NCI-H345 treated with DMSO at 0.1 percent for 48 hours (cell line): ENCODE data around the gene ODAPH.
"Not testable (repeated sequence)": the region's sequence is repeated elsewhere in the genome, so short reads cannot be mapped to it uniquely, and the experiment has no call there.

Experiments
- DNase-seq: peaks from one replicate; lab custom pipeline; 2025; ENCODE audit not compliant: unreplicated experiment; lab: John Stamatoyannopoulos, UW

The ODAPH gene, protein sequence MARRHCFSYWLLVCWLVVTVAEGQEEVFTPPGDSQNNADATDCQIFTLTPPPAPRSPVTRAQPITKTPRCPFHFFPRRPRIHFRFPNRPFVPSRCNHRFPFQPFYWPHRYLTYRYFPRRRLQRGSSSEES

GRCh38 chr4:75555294-75556164, at the start of gene ODAPH:
ODAPH (plus strand) TSS chr4:75556066; CDS start chr4:75556083, 17 bp downstream.
- DNase-seq = no peak

DNA sequence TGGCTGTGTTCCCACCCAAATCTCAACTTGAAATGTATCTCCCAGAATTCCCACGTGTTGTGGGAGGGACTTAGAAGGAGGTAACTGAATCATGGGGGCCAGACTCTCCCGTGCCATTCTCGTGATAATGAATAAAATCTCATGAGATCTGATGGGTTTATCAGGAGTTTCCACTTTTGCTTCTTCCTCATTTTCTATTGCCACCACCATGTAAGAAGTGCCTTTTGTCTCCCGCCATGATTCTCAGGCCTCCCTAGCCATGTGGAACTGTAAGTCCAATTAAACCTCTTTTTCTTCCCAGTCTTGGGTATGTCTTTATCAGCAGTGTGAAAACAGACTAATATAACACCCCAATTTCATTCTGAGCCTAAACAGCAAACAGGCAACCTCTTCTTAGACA, 46.3 kb upstream of the ODAPH start:
- DNase-seq = not testable (repeated sequence)

DNA sequence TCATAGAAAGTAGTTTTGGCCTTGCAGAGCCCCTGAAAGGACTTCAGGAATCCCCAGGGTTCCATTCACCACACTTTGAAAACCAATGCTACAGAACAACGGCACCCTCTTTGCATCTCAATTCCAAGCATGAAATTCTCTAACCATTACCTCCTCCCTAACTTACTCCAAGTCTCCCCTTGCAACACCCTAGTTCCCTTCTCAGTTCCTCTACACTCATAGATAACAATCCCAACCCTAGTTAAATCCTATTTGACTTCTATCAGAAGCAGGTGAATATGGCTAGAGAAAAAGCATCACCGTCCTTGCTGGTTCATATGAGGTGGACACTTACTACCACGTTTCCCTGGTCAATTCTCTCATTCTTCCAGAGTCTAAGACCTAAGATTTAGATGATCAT, 44.0 kb upstream of the ODAPH start:
- DNase-seq = no peak

- no peak for DNase-seq
Observed at GRCh38 chr4:75512386-75513211, 43.3 kb upstream of the ODAPH start.

- DNase-seq = no peak
Observed at GRCh38 chr4:75513526-75514130, 42.2 kb upstream of the ODAPH start.

GRCh38 chr4:75514131-75514948, 41.5 kb upstream of the ODAPH start, which contains the start of the genes RCHY1 and THAP6:
RCHY1 (minus strand) TSS chr4:75514403; CDS start chr4:75514286, 117 bp downstream.
THAP6 (plus strand) TSS chr4:75514473; CDS start chr4:75515453, 980 bp downstream.
- peak; percentile 92 for DNase-seq

DNA sequence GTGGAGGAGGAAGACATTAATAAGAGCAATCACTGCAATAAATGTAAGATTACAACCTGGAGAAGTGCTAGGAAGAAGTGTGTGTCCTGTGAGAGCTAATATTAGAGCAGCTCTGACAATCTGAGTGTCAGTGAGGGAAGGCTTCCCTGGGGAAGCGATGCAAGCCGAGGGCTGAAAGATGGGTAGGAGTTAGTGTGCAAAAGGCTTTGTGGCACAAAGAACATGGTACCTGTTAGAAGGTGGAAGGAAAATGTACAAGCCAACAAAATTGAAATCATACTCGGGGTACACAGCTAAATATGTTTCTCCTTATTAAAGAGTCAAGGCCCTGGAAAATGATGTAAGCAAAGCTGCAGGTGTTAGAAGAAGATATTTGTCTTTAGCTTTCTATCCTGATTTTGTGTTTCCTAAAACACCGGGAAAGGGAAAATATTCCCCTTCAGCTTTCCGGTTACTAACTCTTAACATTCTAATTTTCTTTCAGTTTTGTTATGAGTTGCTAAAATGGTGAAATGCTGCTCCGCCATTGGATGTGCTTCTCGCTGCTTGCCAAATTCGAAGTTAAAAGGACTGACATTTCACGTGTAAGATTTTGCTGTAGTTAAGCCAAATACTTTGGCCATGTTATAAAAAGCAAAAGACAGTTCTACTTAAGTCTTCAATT, 40.8 kb upstream of the ODAPH start:
- DNase-seq = no peak

DNA sequence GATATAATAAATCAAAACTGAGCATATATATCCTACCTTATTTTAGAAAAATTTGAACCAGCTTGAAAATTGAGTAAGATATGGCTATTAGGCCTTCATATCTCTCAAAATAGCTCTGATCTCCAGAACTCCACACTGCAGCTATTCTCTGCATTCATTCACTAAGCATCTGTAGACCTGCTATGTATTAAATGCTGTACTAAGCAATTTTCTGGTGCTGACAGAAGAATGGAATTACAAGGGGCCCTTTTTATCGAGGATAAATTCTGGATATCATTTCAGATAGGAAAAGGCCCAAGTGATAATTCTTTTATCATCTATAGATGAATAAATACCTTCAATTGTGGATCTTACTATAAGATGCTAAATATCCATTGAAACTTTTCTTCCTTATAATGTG, 39.7 kb upstream of the ODAPH start:
- DNase-seq = no peak

DNA sequence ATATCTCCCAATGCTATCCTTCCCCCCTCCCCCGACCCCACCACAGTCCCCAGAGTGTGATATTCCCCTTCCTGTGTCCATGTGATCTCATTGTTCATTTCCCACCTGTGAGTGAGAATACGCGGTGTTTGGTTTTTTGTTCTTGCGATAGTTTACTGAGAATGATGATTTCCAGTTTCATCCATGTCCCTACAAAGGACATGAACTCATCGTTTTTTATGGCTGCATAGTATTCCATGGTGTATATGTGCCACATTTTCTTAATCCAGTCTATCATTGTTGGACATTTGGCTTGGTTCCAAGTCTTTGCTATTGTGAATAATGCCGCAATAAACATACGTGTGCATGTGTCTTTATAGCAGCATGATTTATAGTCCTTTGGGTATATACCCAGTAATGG, 36.4 kb upstream of the ODAPH start:
- DNase-seq = not testable (repeated sequence)

- no peak for DNase-seq
Observed at GRCh38 chr4:75525086-75525485, 30.8 kb upstream of the ODAPH start.

DNA sequence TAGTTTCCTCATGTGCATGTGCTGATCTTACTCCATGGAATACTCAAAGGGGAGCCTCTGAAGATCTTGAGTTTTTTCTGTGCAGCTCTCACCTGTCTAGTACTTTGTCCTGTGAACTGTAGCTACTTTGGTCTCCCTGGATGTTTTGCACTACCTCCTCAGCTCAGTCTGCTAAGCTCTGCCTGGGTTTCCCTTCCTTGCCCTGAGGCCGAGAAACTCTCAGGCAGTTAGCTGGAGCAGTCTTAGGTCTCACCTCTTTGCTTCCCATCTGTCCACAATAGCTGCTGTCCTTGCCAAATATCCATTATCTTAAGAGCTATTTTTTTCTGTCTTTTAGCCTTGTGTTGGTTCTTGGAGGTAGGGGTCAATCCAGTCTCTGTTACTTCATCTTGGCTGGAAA, 30.0 kb upstream of the ODAPH start:
- DNase-seq = no peak

DNA sequence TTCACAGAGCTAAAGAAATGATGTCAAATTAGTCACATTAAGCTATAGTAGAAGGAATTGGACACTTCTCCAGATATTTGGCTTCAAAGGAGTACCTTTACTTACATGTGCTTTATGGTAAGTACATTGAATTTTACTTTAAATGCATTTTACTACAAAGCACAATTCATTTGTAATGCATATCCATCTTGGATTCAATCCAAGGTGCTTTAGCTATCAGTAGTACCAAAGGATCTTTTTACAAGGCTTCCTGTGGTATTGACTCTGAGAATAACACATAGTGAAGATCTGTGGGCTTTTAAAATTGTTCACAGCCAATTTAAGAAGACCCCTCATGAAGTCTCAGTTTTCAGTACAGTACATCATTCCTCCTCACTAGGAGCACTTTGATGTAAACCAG, 28.4 kb upstream of the ODAPH start:
- no peak for DNase-seq

GRCh38 chr4:75530556-75531322, 25.1 kb upstream of the ODAPH start:
- DNase-seq = no peak

DNA sequence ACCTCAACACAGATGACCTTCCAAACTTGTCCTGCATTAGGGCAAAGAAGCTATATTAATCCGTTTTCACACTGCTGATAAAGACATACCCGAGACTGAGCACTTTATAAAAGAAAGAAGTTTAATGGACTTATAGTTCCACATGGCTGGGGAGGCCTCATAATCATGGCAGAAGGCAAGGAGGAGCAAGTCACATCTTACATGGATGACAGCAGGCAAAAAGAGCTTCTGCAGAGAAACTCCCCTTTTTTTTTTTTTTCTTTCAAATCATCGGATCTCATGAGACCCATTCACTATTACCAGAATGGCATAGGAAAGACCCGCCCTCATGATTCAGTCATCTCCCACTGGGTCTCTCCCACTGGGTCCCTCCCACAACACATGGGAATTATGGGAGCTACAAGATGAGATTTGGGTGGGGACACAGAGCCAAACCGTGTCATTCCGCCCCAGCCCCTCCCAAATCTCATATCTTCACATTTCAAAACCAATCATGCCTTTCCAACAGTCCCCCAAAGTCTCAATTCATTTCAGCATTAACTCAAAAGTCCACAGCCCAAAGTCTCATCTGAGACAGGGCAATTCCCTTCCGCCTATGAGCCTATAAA, 24.2 kb upstream of the ODAPH start:
- DNase-seq = not testable (repeated sequence)

DNA sequence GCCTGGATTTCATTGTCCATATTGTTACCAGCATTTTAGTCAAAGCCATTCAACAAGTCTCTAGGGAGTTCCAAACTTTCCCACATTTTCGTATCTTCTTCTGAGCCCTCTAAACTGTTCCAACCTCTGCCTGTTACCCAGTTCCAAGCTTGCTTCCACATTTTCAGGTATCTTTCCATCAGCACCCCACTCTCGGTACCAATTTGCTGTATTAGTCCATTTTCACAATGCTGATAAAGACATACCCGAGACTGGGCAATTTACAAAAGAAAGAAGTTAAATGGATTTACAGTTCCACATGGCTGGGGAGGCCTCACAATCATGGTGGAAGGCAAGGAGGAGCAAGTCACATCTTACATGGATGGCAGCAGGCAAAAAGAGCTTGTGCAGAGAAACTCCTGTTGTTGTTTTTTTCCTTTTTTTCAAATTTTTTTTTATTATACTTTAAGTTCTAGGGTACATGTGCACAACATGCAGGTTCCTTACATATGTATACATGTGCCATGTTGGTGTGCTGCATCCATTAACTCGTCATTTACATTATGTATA, 22.5 kb upstream of the ODAPH start:
- not testable (repeated sequence) for DNase-seq

DNA sequence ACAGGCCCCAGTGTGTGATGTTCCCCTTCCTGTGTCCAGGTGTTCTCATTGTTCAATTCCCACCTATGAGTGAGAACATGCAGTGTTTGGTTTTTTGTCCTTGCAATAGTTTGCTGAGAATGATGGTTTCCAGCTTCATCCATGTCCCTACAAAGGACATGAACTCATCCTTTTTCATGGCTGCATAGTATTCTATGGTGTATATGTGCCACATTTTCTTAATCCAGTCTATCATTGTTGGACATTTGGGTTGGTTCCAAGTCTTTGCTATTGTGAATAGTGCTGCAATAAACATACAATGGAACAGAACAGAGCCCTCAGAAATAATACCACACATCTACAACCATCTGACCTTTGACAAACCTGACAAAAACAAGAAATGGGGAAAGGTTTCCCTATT, 21.9 kb upstream of the ODAPH start:
- not testable (repeated sequence) for DNase-seq

DNA sequence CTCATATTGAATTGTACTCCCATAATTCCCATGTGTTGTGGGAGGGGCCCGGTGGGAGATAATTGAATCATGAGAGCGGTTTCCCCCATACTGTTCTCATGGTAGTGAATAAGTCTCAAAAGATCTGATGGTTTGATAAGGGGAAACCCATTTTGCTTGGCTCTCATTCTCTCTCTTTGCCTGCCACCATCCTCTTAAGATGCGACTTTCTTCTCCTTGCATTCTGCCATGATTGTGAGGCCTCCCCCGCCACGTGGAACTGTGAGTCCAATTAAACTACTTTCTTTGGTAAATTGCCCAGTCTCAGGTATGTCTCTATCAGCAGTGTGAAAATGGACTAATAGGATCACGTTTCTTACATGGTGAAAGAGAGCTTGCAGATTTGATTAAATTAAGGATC, 18.6 kb upstream of the ODAPH start:
- not testable (repeated sequence) for DNase-seq

DNA sequence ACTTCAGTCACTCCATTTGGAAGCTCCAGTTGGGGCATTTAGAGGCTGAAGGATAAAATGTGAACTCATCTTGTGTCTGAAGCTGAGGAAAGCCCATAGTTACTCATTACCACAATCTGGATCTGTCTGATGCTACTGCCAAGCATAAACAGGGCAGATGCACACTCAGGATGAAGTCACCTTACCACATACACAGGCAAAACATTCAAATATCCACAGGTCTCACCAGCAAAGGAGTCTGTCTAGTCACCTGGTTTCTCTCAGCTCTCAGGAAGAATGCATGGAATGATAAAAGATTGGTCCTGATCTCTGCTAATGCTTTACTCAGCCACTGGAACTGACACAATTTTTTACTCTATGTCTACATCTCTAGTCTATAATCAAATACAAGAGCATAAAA, 13.0 kb upstream of the ODAPH start:
- DNase-seq = no peak
